B cell (primary cell): ENCODE data around the gene ZNF763. TPM values are rescaled to one million over a fixed set of nuclear protein-coding genes. Genes with fewer than 3 reads are reported as not detected.

ENCODE experiments used
- ATAC-seq: fragments of 200-7000 bp; cut with Tn5 transposase; one replicate; pipeline ENCODE4 v1.10.0; 2021; ENCODE audit warnings: low read depth, mild to moderate bottlenecking, moderate number of reproducible peaks, moderate library complexity
- CTCF ChIA-PET: fragments of 350-600 bp; sonication (Branson Sonifier 250); formaldehyde crosslinking; loops from one replicate; lab custom pipeline; 2021; ENCODE audit warnings: antibody characterized with exemption, inconsistent platforms; lab: Charles Lee
- POLR2A ChIA-PET: fragments of 350-600 bp; sonication (Branson Sonifier 250); formaldehyde crosslinking; loops from one replicate; lab custom pipeline; 2021; ENCODE audit warnings: antibody characterized with exemption; lab: Charles Lee
- DNase-seq: peaks from one replicate; pipeline ENCODE4 v3.0.0; 2013
- H2AFZ ChIP-seq: 2 replicates; pipeline ENCODE4 v1.6.1; 2012; ENCODE audit warnings: mild to moderate bottlenecking, low read depth, low read length; ENCODE audit not compliant: insufficient read depth, poor library complexity, severe bottlenecking
- H3K27ac ChIP-seq, 2 donors: 1 replicate in 1 of 2; 2 replicates in 1 of 2; pipeline ENCODE4 v1.5.1; 2012 to 2013; ENCODE audit warnings: low read length in 2 of 2, mild to moderate bottlenecking in 2 of 2, moderate library complexity in 1 of 2
- H3K27me3 ChIP-seq, 4 experiments: fragments of 200-600 bp in 1 of 4; sonication (generic) in 1 of 4; replicated peaks in 1 of 4; 1 replicate in 2 of 4; 2 replicates in 2 of 4; pipeline versions ENCODE4 v1.6.1 to v1.7.0; 2013 to 2016; ENCODE audit warnings: low read length in 3 of 4, mild to moderate bottlenecking in 2 of 4, mixed read lengths in 1 of 4, moderate library complexity in 1 of 4; ENCODE audit not compliant: insufficient read depth in 4 of 4, control insufficient read depth in 3 of 4; ENCODE audit errors: control extremely low read depth in 1 of 4
- H3K36me3 ChIP-seq, 2 experiments: replicated peaks in 1 of 2; 1 replicate in 1 of 2; 2 replicates in 1 of 2; pipeline versions ENCODE4 v1.6.1 to v1.7.1; 2013; ENCODE audit warnings: low read length in 1 of 2; ENCODE audit not compliant: insufficient read depth in 2 of 2, control insufficient read depth in 1 of 2; ENCODE audit errors: control extremely low read depth in 1 of 2, extremely low read depth in 1 of 2
- H3K4me1 ChIP-seq, 2 donors: fragments of 200-600 bp in 1 of 2; sonication (generic) in 1 of 2; 1 replicate in 1 of 2; 2 replicates in 1 of 2; pipeline versions ENCODE4 v1.5.1 to v1.6.1; 2013 to 2017; ENCODE audit warnings: low read length in 2 of 2; ENCODE audit not compliant: control insufficient read depth in 2 of 2, insufficient read depth in 2 of 2
- H3K4me2 ChIP-seq: replicated peaks from 2 replicates; pipeline ENCODE3; 2012; ENCODE audit warnings: mild to moderate bottlenecking, low read depth, low read length; ENCODE audit not compliant: poor library complexity, severe bottlenecking
- H3K4me3 ChIP-seq, 5 experiments: fragments of 200-600 bp in 1 of 5; sonication (generic) in 1 of 5; 1 replicate in 3 of 5; 2 replicates in 2 of 5; pipeline versions ENCODE4 v1.5.1 to v1.7.0; 2011 to 2016; ENCODE audit warnings: low read length in 4 of 5, mild to moderate bottlenecking in 4 of 5, low read depth in 2 of 5, control low read depth in 1 of 5, moderate library complexity in 1 of 5; ENCODE audit not compliant: insufficient read depth in 1 of 5; ENCODE audit errors: control extremely low read depth in 1 of 5, extremely low read depth in 1 of 5
- H3K79me2 ChIP-seq: fragments of 200-600 bp; sonication (generic); one replicate; pipeline ENCODE4 v1.6.0; 2016; ENCODE audit warnings: low read length; ENCODE audit not compliant: control insufficient read depth, insufficient read depth
- H3K9ac ChIP-seq: fragments of 200-600 bp; sonication (generic); 2 replicates; pipeline ENCODE4 v1.6.1; 2017; ENCODE audit warnings: mild to moderate bottlenecking, low read length, moderate library complexity
- H3K9me3 ChIP-seq, 3 donors: one replicate each; pipeline versions ENCODE4 v1.6.1 to v1.7.1; 2013; ENCODE audit warnings: low read length in 2 of 3; ENCODE audit not compliant: control insufficient read depth in 2 of 3, insufficient read depth in 1 of 3; ENCODE audit errors: control extremely low read depth in 1 of 3
- H4K20me1 ChIP-seq: 2 replicates; pipeline ENCODE4 v1.6.0; 2012; ENCODE audit warnings: mild to moderate bottlenecking, low read length; ENCODE audit not compliant: insufficient read depth, control insufficient read depth, poor library complexity, severe bottlenecking
- H3K27ac Mint-ChIP-seq: one replicate; pipeline ENCODE4 v1.8.0; 2021; ENCODE audit warnings: mixed read lengths
- H3K27me3 Mint-ChIP-seq: one replicate; pipeline ENCODE4 v1.8.0; 2021; ENCODE audit warnings: mixed read lengths
- H3K4me1 Mint-ChIP-seq: one replicate; pipeline ENCODE4 v1.8.0; 2021; ENCODE audit warnings: mixed read lengths
- H3K4me3 Mint-ChIP-seq: one replicate; pipeline ENCODE4 v1.8.0; 2021; ENCODE audit warnings: mixed read lengths
- H3K9me3 Mint-ChIP-seq: one replicate; pipeline ENCODE4 v1.8.0; 2022; ENCODE audit warnings: mixed read lengths; ENCODE audit not compliant: insufficient read depth
- EZH2 ChIP-seq: IDR thresholded peaks from 2 replicates; pipeline ENCODE4 v1.6.1; 2012; ENCODE audit warnings: borderline replicate concordance, low read depth, mild to moderate bottlenecking, moderate library complexity, low read length; ENCODE audit not compliant: insufficient read depth, poor library complexity, severe bottlenecking
- WGBS: methylation state at CpG from one replicate; pipeline ENCODE4 v1.1.5; 2013; ENCODE audit warnings: missing lambda C conversion rate; ENCODE audit not compliant: insufficient coverage; 5-methylcytosine and 5-hydroxymethylcytosine counted together
- intact Hi-C: fragments of 100-400 bp; cut with micrococcal nuclease; formaldehyde crosslinking; loops from one replicate; pipeline ENCODE4 v1.10.0; 2022
- polyA minus RNA-seq: library from RNA; depleted of rRNA, polyadenylated mRNA; stranded (reverse); fragments of >200 nt; gene quantifications from 2 replicates; pipeline ENCODE4 v1.2.3, GENCODE V29; 2012
- polyA plus RNA-seq: library from polyadenylated mRNA; depleted of rRNA; stranded (reverse); fragments of >200 nt; gene quantifications from 2 replicates; pipeline ENCODE4 v1.2.3, GENCODE V29; 2012
- total RNA-seq, 2 donors: library from RNA; stranded (reverse); fragments of 120-200 nt in 1 of 2; gene quantifications; 1 replicate in 1 of 2; 2 replicates in 1 of 2; pipeline versions ENCODE4 v1.2.3 to v1.2.4, GENCODE V29; 2013 to 2022
- TF ChIP-seq, protein P1 (sequence below): fragments of 200-600 bp; IDR thresholded peaks from one replicate; pipeline ENCODE4 v1.8.0; 2022; ENCODE audit warnings: antibody characterized with exemption, mild to moderate bottlenecking

Gene ZNF763
- total RNA-seq (14.2 and 16.6 TPM in 2 replicates), polyA plus RNA-seq (3.0 and 4.5 TPM in 2 replicates), polyA minus RNA-seq (2.1 and 2.3 TPM in 2 replicates)
- 9.8 TPM for total RNA-seq (2013)

DNA sequence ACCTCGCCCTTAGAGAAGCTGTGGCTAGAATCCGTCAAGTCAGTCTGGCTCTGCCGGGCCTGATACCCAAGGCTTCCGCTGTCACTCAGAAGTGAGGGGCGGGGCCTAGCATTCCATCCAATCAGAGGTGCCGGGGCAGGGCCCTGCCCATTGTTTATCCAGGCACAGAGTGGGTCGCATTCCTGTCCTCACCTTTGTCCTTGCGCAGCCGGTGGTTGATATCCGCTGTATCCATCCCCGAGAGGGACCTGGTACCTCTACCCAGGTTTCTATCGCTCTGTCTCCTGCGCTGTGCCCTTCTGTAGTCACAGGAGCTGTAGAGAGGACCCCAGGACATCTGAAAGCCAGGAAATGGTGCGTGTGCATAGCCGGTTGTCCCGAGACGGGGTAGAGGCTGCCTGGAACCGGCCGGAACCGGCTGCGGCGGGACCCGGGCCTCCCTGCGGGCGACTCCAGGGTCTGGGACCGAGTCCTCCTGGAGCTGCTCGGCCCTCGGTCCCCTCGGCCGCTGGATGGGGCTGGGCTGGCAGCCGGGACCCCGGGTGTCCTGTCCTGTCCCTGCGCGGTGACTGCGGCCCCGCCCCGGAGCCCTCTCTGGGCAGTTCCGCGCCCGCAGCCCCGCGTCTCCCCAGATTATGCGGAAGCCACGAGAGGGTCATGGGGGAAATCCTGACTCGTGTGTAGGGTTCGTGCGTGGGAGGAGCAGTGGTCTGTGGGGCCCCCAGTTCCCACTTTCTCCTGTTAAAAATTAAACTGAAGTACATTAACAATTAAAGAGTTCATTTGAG, at the start of gene ZNF763:
Gene ZNF763, plus strand, starts transcription at position 183 of the 788 bp plus-strand sequence. Its CDS starts 169 bp downstream, at position 352.
- CTCF ChIA-PET = interaction anchor here (0.6 to 5.9 kb wide), 12 partner anchors 10 to 191 kb away, joined by 3 to 130 read pairs (median 6); partner anchors contain the start of genes ZNF20, ZNF491, ZNF625 and ZNF700
- H3K27me3 ChIP-seq = no peaks in the 10 kb centered on the region
- POLR2A ChIA-PET = interaction anchor here (0.8 to 2.7 kb wide), 7 partner anchors 23 to 198 kb away, joined by 3 to 38 read pairs (median 3); partner anchors contain the start of genes ZNF136, ZNF20, ZNF433 and ZNF439
- H3K79me2 ChIP-seq = peaks cover 22% of the 10 kb centered on the region
- peak within 1 kb of the TSS; percentile 96 for H3K9ac ChIP-seq
- ATAC-seq = peak; percentile 91
- no peaks in the 10 kb centered on the region for H4K20me1 ChIP-seq
- H3K27ac ChIP-seq = peak within 1 kb of the TSS; percentile 99
- H2AFZ ChIP-seq = peak within 1 kb of the TSS; percentile 66
- Mint-ChIP-seq H3K9me3 (no peaks in the 10 kb centered on the region), H3K4me3 (peak within 1 kb of the TSS; percentile 99), H3K27ac (peak within 1 kb of the TSS; percentile 99), H3K4me1 (peaks cover 27% of the 10 kb centered on the region), H3K27me3 (no peaks in the 10 kb centered on the region)
- peak; percentile 95 for DNase-seq
- H3K4me2 ChIP-seq = peak within 1 kb of the TSS; percentile 82
- peaks cover 0 to 3% (median 0%) of the 10 kb centered on the region in 3 donors for H3K9me3 ChIP-seq
- TF ChIP-seq EZH2 = no peak
- TF ChIP-seq, protein P1, sequence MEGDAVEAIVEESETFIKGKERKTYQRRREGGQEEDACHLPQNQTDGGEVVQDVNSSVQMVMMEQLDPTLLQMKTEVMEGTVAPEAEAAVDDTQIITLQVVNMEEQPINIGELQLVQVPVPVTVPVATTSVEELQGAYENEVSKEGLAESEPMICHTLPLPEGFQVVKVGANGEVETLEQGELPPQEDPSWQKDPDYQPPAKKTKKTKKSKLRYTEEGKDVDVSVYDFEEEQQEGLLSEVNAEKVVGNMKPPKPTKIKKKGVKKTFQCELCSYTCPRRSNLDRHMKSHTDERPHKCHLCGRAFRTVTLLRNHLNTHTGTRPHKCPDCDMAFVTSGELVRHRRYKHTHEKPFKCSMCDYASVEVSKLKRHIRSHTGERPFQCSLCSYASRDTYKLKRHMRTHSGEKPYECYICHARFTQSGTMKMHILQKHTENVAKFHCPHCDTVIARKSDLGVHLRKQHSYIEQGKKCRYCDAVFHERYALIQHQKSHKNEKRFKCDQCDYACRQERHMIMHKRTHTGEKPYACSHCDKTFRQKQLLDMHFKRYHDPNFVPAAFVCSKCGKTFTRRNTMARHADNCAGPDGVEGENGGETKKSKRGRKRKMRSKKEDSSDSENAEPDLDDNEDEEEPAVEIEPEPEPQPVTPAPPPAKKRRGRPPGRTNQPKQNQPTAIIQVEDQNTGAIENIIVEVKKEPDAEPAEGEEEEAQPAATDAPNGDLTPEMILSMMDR = no peak
- WGBS = under 1% methylated on average over 43 of the region's 47 CpGs
- H3K4me1 ChIP-seq = peaks cover 14 to 20% of the 10 kb centered on the region in 2 donors
- H3K36me3 ChIP-seq = peaks cover 0 to 4% of the 10 kb centered on the region in 2 experiments
- intact Hi-C loops = loop anchor here (1.0 to 5.0 kb wide), 6 partner anchors 23 to 587 kb away; partner anchors contain the start of genes ZNF433 and ZNF564
- peak within 1 kb of the TSS; percentile 76 to 97 (median 89) for H3K4me3 ChIP-seq
